WERI-Rb-1 (cell line): ENCODE results near the gene TUBE1.

ENCODE experiments used
- DNase-seq: peaks from one replicate; pipeline ENCODE4 v3.0.0-alpha.2; 2020
- H3K27ac ChIP-seq: fragments of 250-450 bp; sonication (Bioruptor Pico); 2 replicates; pipeline ENCODE4 v1.5.1; 2020; ENCODE audit warnings: mild to moderate bottlenecking, moderate library complexity
- H3K27me3 ChIP-seq: fragments of 250-450 bp; sonication (Bioruptor Pico); 2 replicates; pipeline ENCODE4 v1.5.1; 2021; ENCODE audit warnings: mild to moderate bottlenecking, low read depth, moderate library complexity; ENCODE audit not compliant: insufficient read depth, severe bottlenecking
- H3K36me3 ChIP-seq: fragments of 250-450 bp; sonication (Bioruptor Pico); 2 replicates; pipeline ENCODE4 v1.5.1; 2020; ENCODE audit warnings: mild to moderate bottlenecking, moderate library complexity
- H3K4me3 ChIP-seq: 2 replicates; pipeline ENCODE4 v1.5.1; 2011; ENCODE audit warnings: low read depth, mild to moderate bottlenecking, control low read depth, low read length
- H3K9me3 ChIP-seq: fragments of 250-450 bp; sonication (Bioruptor Pico); 2 replicates; pipeline ENCODE4 v1.5.1; 2021; ENCODE audit warnings: mild to moderate bottlenecking, moderate library complexity; ENCODE audit not compliant: severe bottlenecking
- TF ChIP-seq, protein P1 (sequence below): IDR thresholded peaks from 2 replicates; pipeline ENCODE4 v1.5.1; 2011; ENCODE audit warnings: low read depth, mild to moderate bottlenecking, control low read depth, inconsistent platforms, low read length

The TUBE1 gene

DNA sequence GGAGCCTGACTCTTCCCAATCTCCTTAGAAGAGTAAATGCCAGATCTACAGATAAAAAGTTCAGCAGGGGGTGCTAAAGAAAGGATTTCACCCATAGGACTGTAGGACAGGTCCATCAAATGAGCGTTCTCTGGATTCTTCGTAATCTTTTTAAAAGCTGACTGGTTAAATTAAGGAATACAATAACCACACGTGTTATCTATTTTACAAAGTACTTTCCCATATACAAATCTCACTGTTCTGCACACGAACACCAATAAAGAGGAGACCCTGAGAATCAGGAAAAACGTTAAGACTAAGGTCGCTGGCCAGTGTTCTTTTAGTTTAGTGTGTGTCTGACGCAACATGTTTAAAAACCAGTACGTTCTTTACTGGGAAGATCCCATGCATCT, 542 bp downstream of the TUBE1 start:
- Histone ChIP-seq H3K27ac (peak overlapping the region; percentile 73), H3K9me3 (no peaks in the 10 kb centered on the region), H3K27me3 (no peaks in the 10 kb centered on the region), H3K36me3 (peaks cover 7% of the 10 kb centered on the region), H3K4me3 (peak overlapping the region; percentile 99)
- TF ChIP-seq, protein P1, sequence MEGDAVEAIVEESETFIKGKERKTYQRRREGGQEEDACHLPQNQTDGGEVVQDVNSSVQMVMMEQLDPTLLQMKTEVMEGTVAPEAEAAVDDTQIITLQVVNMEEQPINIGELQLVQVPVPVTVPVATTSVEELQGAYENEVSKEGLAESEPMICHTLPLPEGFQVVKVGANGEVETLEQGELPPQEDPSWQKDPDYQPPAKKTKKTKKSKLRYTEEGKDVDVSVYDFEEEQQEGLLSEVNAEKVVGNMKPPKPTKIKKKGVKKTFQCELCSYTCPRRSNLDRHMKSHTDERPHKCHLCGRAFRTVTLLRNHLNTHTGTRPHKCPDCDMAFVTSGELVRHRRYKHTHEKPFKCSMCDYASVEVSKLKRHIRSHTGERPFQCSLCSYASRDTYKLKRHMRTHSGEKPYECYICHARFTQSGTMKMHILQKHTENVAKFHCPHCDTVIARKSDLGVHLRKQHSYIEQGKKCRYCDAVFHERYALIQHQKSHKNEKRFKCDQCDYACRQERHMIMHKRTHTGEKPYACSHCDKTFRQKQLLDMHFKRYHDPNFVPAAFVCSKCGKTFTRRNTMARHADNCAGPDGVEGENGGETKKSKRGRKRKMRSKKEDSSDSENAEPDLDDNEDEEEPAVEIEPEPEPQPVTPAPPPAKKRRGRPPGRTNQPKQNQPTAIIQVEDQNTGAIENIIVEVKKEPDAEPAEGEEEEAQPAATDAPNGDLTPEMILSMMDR, result peak; percentile 19; the same call in 1 of the 2 replicates
- DNase-seq, result peak; percentile 8

DNA sequence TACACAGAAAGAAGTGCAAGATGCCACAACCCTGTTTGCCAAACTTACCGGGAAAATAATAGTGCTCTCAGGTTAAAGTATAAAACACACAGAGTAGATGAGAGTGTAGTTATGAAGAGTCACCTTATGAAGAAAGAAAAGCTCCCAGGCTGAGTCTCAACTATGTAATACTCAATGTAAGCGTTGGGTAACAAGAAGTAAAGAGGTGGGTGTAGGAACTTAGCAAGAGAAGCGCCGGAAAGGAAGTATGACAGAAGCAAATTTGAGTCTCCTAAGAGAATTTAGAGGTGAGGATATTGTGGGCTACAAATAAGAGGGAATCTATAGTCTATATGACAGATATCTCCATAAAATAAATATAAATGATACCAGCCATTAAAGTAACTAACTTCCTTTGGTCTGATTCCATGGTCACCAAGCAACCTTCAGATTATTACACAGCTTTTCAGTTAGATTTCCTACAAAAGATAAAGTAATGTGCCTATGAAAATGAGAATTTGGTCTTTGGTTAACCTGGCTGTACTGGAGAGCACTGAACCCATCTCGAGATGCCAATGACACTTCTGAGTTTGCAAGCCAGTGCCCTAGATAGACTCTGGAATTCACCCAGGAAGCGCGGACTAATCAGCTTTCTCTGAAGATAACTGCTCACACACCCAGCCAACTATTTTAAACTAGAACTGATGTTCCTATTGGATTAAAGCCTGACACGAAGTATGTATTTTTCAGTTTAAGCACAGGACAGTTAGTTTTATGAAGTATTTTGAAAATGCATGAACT, 1.8 kb downstream of the TUBE1 start:
- Histone ChIP-seq H3K36me3 (peaks cover 7% of the 10 kb centered on the region), H3K27me3 (no peaks in the 10 kb centered on the region), H3K9me3 (no peaks in the 10 kb centered on the region), H3K4me3 (no peak overlapping the region), H3K27ac (no peak overlapping the region)
- TF ChIP-seq, protein P1, result no peak
- DNase-seq, result no peak

DNA sequence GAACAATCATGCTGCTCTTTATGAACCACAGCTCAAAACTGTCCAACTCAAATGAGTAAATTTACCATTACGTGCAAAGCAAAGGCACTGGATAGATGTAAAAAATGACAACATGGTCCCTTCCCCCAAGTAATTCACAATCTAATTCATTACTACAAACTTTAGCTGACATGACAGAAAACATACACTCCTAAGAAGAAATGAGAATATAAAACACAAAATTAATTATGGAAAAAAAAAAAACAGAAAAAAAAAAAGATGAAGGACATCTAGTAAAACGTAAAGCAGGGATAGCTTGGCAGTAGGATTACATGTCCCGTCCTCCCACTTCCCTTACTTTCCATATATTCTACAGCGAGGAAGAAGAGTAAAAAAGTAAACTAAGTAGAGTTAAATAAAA, 5.7 kb downstream of the TUBE1 start:
- Histone ChIP-seq H3K4me3 (no peak overlapping the region), H3K27ac (no peak overlapping the region), H3K9me3 (no peaks in the 10 kb centered on the region), H3K27me3 (no peaks in the 10 kb centered on the region), H3K36me3 (peaks cover 9% of the 10 kb centered on the region)
- TF ChIP-seq, protein P1, result no peak
- DNase-seq, result no peak

DNA sequence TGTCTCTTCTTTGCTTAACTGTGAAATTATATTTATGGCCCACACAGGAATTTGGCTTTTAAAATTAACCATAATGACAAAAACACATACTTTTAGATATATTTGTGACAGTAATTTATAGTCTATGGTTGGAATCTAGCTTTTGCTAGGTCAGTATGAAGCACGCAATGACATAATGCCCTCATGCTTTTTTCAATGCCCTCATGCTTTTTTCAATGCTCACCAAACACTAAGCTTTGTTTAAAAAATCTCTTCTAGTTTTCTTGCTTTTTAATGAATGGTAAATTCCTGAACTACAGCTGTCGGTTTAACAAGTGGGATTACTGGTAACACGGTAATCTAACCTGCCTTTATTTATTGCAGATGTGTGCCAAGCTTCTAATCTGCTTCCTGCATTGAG, 20.7 kb downstream of the TUBE1 start:
- TF ChIP-seq, protein P1, result no peak
- H3K27me3 ChIP-seq, result no peaks in the 10 kb centered on the region
- no peak for DNase-seq

DNA sequence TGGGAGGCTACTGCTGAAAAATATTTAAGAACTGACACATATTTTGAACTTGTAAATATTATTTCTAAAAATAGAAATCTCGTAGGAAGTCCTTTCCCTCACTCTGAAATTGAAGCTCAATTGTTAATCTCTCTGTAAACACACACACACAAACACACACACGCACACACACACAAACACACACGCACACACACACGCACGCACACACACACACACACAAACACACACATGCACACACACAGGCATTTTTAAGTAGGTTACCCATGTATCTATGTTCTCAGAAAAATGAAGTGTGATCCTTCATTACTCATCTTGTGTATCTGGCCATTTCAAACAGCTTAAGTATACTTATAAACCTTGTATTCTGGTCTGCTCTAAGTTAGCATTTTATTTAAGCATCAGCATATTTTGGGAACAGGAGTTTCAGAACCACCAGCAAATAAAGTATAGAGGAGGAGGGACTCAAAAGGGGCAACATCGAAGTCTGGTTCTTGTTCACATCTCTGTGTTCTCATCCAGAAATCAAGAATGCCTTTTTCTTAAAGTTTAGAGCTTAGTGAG, 21.8 kb downstream of the TUBE1 start:
- Histone ChIP-seq H3K9me3 (no peaks in the 10 kb centered on the region), H3K27ac (no peak overlapping the region), H3K36me3 (no peaks in the 10 kb centered on the region; the same call in 1 of the 2 replicates), H3K4me3 (no peak overlapping the region), H3K27me3 (no peaks in the 10 kb centered on the region)
- TF ChIP-seq, protein P1, result no peak
- no peak for DNase-seq

More for the DNA sequence above, 20.7 kb downstream of the TUBE1 start:
- H3K27ac ChIP-seq, result no peak overlapping the region
- H3K36me3 ChIP-seq, result no peaks in the 10 kb centered on the region; the same call in none of the 2 replicates
- no peak overlapping the region for H3K4me3 ChIP-seq
- H3K9me3 ChIP-seq, result no peaks in the 10 kb centered on the region
